Measurements from ENCODE around the gene SPON1. TPM values are rescaled to one million over a fixed set of nuclear protein-coding genes. Genes with fewer than 3 reads are reported as not detected.
"Not testable (repeated sequence)": the region's sequence is repeated elsewhere in the genome, so short reads cannot be mapped to it uniquely, and the experiment has no call there.

SPON1 gene
- polyA plus RNA-seq, 2 of the 4 experiments (the other 2 are of a cell fraction) = not detected

DNA sequence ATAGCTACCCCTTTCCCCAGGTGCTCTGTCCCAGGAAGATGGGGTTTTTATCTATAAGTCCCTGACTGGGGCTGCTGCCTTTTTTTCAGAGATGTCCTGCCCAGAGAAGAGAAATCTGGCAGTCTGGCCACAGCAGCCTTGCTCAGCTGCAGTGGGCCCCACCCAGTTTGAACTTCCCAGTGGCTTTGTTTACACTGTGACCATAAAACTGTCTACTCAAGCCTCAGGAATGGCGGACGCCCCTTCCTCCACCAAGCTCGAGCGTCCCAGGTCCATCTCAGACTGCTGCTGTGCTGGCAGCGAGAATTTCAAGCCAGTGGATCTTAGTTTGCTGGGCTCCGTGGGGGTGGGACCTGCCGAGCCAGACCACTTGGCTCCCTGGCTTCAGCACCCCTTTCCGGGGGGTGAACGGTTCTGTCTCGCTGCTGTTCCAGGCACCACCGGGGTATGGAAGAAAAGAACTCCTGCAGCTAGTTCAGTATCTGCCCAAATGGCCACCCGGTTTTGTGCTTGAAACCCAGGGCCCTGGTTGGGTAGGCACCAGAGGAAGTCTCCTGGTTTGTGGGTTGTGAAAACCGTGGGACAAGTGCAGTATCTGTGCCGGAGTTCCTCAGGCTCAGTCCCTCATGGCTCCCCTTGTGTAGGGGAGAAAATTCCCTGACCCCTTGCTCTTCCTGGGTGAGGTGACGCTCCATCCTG is 29.8 kb downstream of the SPON1 start:
- POLR2A ChIA-PET; H3K9me3 ChIP-seq; FAIRE-seq; TF ChIP-seq FOSL2 (IDR thresholded peaks at IDR 0.05): not testable (repeated sequence)
- peak; percentile 59 for TF ChIP-seq FOSL2 (CRISPR knock-in tag; IDR thresholded peaks at IDR 0.05)
- peak overlapping the region; percentile 49 to 84; a peak in 5 of 6 replicates for H3K27ac ChIP-seq
- CTCF ChIA-PET = interaction anchor here (0.6 to 1.4 kb wide), 3 partner anchors 155 to 258 kb away, joined by 3 read pairs; no protein-coding TSS in a partner anchor
- ATAC-seq = peak in 1 of 2 experiments; percentile 94; a peak in 3 of 6 replicates
- peak in 1 of 2 experiments; percentile 70 for DNase-seq (ENCODE audit: low read depth in 1 of 2, low spot score in 1 of 2)
- peaks cover 21% of the 10 kb centered on the region for H3K4me1 ChIP-seq
- 58% methylated on average over 5 of the region's 15 CpGs for WGBS (ENCODE audit: missing lambda C conversion rate)
- H3K4me3 ChIP-seq = peak overlapping the region; percentile 12; the same call in 1 of the 3 replicates
- peak overlapping the region; percentile 74 for H3K4me2 ChIP-seq

DNA sequence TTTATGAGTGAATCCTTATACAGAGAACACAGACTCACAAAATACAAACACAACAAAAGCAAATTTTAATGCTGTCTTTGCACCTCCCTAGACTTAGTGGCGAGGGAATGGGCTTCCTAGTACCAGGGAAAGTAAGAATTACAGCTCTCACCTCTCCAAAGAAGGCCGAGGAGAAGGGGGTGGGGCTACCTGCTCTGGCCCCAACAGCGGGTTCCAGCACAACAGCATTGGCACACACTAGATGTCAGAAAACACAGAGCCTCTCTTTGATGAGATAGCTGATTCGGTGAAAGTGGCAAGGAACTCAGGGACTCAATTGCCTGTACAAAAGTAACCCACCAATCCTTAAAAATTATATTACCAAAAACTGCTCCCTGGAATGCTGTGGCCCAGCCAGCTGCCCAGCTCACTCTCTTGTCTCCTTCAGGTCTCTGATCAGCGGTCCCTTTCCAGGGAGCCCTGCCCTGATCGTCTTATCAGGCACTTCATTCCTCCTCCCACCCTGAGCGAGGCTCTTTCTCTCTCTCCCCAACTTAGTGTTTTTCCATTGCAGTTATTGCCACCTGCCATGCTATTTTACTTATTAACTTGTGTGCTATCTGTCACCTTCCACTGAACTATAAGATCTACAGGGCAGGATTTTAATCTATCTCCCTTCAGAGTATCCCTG is 30.7 kb downstream of the SPON1 start:
- Histone ChIP-seq H3K4me1 (peaks cover 21% of the 10 kb centered on the region), H3K27ac (peak overlapping the region in 1 of 2 experiments; percentile 84; a peak in 4 of 6 replicates), H3K9me3 (no peaks in the 10 kb centered on the region; the same call in 2 of the 3 replicates), H3K4me2 (0 out of 3 replicates have a peak overlapping the region, but pooled peaks have one; percentile 7), H3K4me3 (no peak overlapping the region)
- FAIRE-seq (no peak), ATAC-seq (no peak; a peak in 1 of 6 replicates), DNase-seq (ENCODE audit: low read depth in 1 of 2, low spot score in 1 of 2) (no peak)
- CTCF ChIA-PET = interaction anchor here (1.3 to 1.4 kb wide), 2 partner anchors 239 to 257 kb away, joined by 3 read pairs; no protein-coding TSS in a partner anchor
- POLR2A ChIA-PET = no interaction called here
- TF ChIP-seq SMC3 (IDR thresholded peaks at IDR 0.05) (no peak), RCOR1 (IDR thresholded peaks at IDR 0.05; ENCODE audit: low read depth, low read length) (no peak), EP300 (IDR thresholded peaks at IDR 0.05) (no peak), MAZ (IDR thresholded peaks at IDR 0.05; ENCODE audit: borderline replicate concordance, low read depth, low read length) (no peak), KDM5A (IDR thresholded peaks at IDR 0.05) (no peak), SREBF2 (IDR thresholded peaks at IDR 0.05) (no peak), GATA3 (IDR thresholded peaks at IDR 0.05; ENCODE audit: borderline replicate concordance) (no peak), EHMT2 (IDR thresholded peaks at IDR 0.05; ENCODE audit: low read depth) (no peak), ZSCAN20 (CRISPR knock-in tag; IDR thresholded peaks at IDR 0.05) (no peak), PHF8 (IDR thresholded peaks at IDR 0.05; ENCODE audit: borderline replicate concordance, low read depth) (no peak), ZFP36 (IDR thresholded peaks at IDR 0.05; ENCODE audit: borderline replicate concordance, partially characterized antibody) (no peak), CBX2 (IDR thresholded peaks at IDR 0.05; ENCODE audit: borderline replicate concordance, low read depth) (no peak), FOXS1 (CRISPR knock-in tag; IDR thresholded peaks at IDR 0.05) (no peak), JUNB (IDR thresholded peaks at IDR 0.05) (no peak), RARB (CRISPR knock-in tag; IDR thresholded peaks at IDR 0.05) (no peak), NFE2L2 (conservative IDR thresholded peaks at IDR 0.05; ENCODE audit: low read length) (no peak)
- TF ChIP-seq, protein P1, sequence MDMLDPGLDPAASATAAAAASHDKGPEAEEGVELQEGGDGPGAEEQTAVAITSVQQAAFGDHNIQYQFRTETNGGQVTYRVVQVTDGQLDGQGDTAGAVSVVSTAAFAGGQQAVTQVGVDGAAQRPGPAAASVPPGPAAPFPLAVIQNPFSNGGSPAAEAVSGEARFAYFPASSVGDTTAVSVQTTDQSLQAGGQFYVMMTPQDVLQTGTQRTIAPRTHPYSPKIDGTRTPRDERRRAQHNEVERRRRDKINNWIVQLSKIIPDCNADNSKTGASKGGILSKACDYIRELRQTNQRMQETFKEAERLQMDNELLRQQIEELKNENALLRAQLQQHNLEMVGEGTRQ (IDR thresholded peaks at IDR 0.05) = no peak
- TF ChIP-seq, protein P2, sequence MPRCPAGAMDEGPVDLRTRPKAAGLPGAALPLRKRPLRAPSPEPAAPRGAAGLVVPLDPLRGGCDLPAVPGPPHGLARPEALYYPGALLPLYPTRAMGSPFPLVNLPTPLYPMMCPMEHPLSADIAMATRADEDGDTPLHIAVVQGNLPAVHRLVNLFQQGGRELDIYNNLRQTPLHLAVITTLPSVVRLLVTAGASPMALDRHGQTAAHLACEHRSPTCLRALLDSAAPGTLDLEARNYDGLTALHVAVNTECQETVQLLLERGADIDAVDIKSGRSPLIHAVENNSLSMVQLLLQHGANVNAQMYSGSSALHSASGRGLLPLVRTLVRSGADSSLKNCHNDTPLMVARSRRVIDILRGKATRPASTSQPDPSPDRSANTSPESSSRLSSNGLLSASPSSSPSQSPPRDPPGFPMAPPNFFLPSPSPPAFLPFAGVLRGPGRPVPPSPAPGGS (IDR thresholded peaks at IDR 0.05) = no peak
- TF ChIP-seq, protein P3, sequence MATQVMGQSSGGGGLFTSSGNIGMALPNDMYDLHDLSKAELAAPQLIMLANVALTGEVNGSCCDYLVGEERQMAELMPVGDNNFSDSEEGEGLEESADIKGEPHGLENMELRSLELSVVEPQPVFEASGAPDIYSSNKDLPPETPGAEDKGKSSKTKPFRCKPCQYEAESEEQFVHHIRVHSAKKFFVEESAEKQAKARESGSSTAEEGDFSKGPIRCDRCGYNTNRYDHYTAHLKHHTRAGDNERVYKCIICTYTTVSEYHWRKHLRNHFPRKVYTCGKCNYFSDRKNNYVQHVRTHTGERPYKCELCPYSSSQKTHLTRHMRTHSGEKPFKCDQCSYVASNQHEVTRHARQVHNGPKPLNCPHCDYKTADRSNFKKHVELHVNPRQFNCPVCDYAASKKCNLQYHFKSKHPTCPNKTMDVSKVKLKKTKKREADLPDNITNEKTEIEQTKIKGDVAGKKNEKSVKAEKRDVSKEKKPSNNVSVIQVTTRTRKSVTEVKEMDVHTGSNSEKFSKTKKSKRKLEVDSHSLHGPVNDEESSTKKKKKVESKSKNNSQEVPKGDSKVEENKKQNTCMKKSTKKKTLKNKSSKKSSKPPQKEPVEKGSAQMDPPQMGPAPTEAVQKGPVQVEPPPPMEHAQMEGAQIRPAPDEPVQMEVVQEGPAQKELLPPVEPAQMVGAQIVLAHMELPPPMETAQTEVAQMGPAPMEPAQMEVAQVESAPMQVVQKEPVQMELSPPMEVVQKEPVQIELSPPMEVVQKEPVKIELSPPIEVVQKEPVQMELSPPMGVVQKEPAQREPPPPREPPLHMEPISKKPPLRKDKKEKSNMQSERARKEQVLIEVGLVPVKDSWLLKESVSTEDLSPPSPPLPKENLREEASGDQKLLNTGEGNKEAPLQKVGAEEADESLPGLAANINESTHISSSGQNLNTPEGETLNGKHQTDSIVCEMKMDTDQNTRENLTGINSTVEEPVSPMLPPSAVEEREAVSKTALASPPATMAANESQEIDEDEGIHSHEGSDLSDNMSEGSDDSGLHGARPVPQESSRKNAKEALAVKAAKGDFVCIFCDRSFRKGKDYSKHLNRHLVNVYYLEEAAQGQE (IDR thresholded peaks at IDR 0.05) = no peak
- TF ChIP-seq, protein P4, sequence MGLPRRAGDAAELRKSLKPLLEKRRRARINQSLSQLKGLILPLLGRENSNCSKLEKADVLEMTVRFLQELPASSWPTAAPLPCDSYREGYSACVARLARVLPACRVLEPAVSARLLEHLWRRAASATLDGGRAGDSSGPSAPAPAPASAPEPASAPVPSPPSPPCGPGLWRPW (IDR thresholded peaks at IDR 0.05) = no peak
- WGBS (ENCODE audit: missing lambda C conversion rate) = 73% methylated on average over 7 of the region's 7 CpGs

All from A549 (cell line).